GM23248 (cell line): ENCODE data around the gene CYP26B1. TPM values are rescaled to one million over a fixed set of nuclear protein-coding genes. Genes with fewer than 3 reads are reported as not detected.

Experiments used
- DNase-seq: peaks from one replicate; pipeline ENCODE4 v3.0.0-alpha.2; 2015
- H2AFZ ChIP-seq: fragments of 200-600 bp; sonication (generic); 2 replicates; pipeline ENCODE4 v1.6.1; 2016; ENCODE audit warnings: antibody characterized with exemption
- H3F3A ChIP-seq: fragments of 200-600 bp; sonication (generic); 2 replicates; pipeline ENCODE4 v1.6.1; 2016; ENCODE audit warnings: mild to moderate bottlenecking, antibody characterized with exemption, mixed run types; ENCODE audit not compliant: insufficient read depth
- H3K27ac ChIP-seq: fragments of 200-600 bp; sonication (generic); 2 replicates; pipeline ENCODE4 v1.5.1; 2016; ENCODE audit warnings: mild to moderate bottlenecking
- H3K27me3 ChIP-seq: fragments of 200-600 bp; sonication (generic); replicated peaks from 2 replicates; pipeline ENCODE4 v1.6.1; 2016; ENCODE audit warnings: mild to moderate bottlenecking; ENCODE audit not compliant: insufficient read depth
- H3K36me3 ChIP-seq: fragments of 200-600 bp; sonication (generic); 2 replicates; pipeline ENCODE4 v1.6.1; 2016; ENCODE audit warnings: low read depth, mild to moderate bottlenecking
- H3K4me1 ChIP-seq: fragments of 200-600 bp; sonication (generic); 2 replicates; pipeline ENCODE4 v1.6.1; 2016; ENCODE audit warnings: mild to moderate bottlenecking; ENCODE audit not compliant: insufficient read depth
- H3K4me2 ChIP-seq: fragments of 200-600 bp; sonication (generic); one replicate; pipeline ENCODE4 v1.6.1; 2016; ENCODE audit warnings: mild to moderate bottlenecking; ENCODE audit not compliant: unreplicated experiment
- H3K4me3 ChIP-seq: fragments of 200-600 bp; sonication (generic); 2 replicates; pipeline ENCODE4 v1.5.1; 2016; ENCODE audit warnings: mild to moderate bottlenecking
- H3K79me2 ChIP-seq: fragments of 200-600 bp; sonication (generic); 2 replicates; pipeline ENCODE4 v1.6.1; 2016; ENCODE audit warnings: mild to moderate bottlenecking; ENCODE audit not compliant: insufficient read depth
- H3K9ac ChIP-seq: fragments of 200-600 bp; sonication (generic); 2 replicates; pipeline ENCODE4 v1.6.1; 2016; ENCODE audit warnings: mild to moderate bottlenecking
- H3K9me2 ChIP-seq: fragments of 200-600 bp; sonication (generic); 2 replicates; pipeline ENCODE4 v1.6.1; 2016; ENCODE audit warnings: mixed run types, mild to moderate bottlenecking, moderate library complexity; ENCODE audit not compliant: insufficient read depth
- H3K9me3 ChIP-seq: fragments of 200-600 bp; sonication (generic); one replicate; pipeline ENCODE4 v1.6.1; 2017; ENCODE audit warnings: low read depth
- H4K20me1 ChIP-seq: fragments of 200-600 bp; sonication (generic); 2 replicates; pipeline ENCODE4 v1.6.0; 2016; ENCODE audit not compliant: insufficient read depth
- EZH2 ChIP-seq: fragments of 200-600 bp; sonication (generic); IDR thresholded peaks from 2 replicates; pipeline ENCODE4 v1.6.1; 2018; ENCODE audit warnings: antibody characterized with exemption, mild to moderate bottlenecking; ENCODE audit not compliant: insufficient read depth, poor library complexity, severe bottlenecking
- EZH2phosphoT487 ChIP-seq: fragments of 200-600 bp; sonication (generic); IDR thresholded peaks from 2 replicates; pipeline ENCODE4 v1.6.1; 2018; ENCODE audit warnings: antibody characterized with exemption, moderate library complexity, mild to moderate bottlenecking, low read depth; ENCODE audit not compliant: insufficient read depth
- WGBS, 2 experiments: methylation state at CpG; one replicate each; pipeline ENCODE4 v1.1.6; 2015 to 2017; ENCODE audit warnings: low lambda C conversion rate in 2 of 2, low coverage in 1 of 2; ENCODE audit errors: missing lambda C conversion rate in 2 of 2; 5-methylcytosine and 5-hydroxymethylcytosine counted together
- in situ Hi-C: fragments of 300-500 bp; cut with MboI; formaldehyde crosslinking; loops from 2 replicates; pipeline ENCODE4 v1.15.0; 2020
- polyA plus RNA-seq: library from polyadenylated mRNA; unstranded; fragments of >200 nt; fragmentation: Nextera tagmentation; extraction: Ambion mirVana; gene quantifications from 2 replicates; pipeline ENCODE4 v1.2.1, GENCODE V29; 2016
- total RNA-seq: library from RNA; depleted of rRNA; stranded (reverse); fragments of >200 nt; shearing (Covaris generic); gene quantifications from 2 replicates; pipeline ENCODE4 v1.2.3, GENCODE V29; 2014

The CYP26B1 gene
- total and polyA plus RNA-seq, 2 experiments from 2014 or later, result 0.23 to 0.32 TPM

DNA sequence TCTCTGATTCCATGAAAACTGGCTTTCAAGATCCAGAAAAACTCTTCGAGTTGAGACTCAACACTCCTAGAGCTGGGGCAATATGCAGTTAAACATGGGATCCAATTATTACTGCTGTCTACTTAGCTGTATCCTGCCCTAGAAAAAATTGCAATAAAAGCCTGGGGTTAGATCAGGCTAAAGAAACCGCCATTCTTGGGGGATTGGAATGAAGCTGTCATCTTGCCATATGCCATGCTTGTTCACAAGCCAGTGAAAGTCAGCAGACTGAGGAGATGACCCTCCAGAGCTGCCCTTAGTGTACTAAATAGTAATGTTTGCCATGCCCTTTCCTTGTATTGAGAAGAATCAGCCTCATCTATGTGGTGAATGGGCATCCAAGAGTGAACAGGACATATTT, 30.9 kb upstream of the CYP26B1 start:
- Histone ChIP-seq H3K27me3 (no peaks in the 10 kb centered on the region), H3K4me3 (no peak overlapping the region), H3K27ac (no peak overlapping the region), H3F3A (no peaks in the 10 kb centered on the region), H3K9ac (no peak overlapping the region), H2AFZ (no peak overlapping the region), H3K79me2 (no peaks in the 10 kb centered on the region), H3K4me1 (no peaks in the 10 kb centered on the region), H4K20me1 (no peaks in the 10 kb centered on the region), H3K9me3 (no peaks in the 10 kb centered on the region), H3K36me3 (no peaks in the 10 kb centered on the region), H3K9me2 (no peaks in the 10 kb centered on the region), H3K4me2 (no peak overlapping the region)
- in situ Hi-C loops, result loop anchor here (25.0 kb wide), 1 partner anchor 409 kb away; no protein-coding TSS in a partner anchor
- 93 to 100% methylated on average over 2 of the region's 2 CpGs for WGBS, 2 experiments
- no peak for DNase-seq
- TF ChIP-seq EZH2 (no peak), EZH2phosphoT487 (no peak)

DNA sequence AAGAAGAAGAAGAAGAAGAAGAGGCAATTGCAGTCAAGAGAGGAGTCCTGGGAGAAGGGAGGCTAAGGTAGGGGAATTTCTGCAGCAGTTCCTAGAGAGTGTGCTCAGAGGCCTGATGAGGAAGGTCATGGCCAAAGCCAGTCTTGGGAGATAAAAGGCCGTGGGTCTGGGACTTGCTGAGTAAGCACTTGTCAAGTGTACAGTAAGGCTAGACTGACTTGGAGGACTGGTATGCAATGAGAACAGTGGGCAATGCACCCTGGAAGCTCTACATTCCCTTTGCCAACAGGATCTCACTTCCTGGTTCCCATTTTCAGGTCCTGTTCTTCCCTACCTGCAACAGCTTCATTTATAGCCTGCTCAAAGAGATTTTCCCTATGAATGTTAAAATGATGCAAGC, 28.6 kb upstream of the CYP26B1 start:
- Histone ChIP-seq H3K27ac (no peak overlapping the region), H3K9me3 (no peaks in the 10 kb centered on the region), H3K27me3 (no peaks in the 10 kb centered on the region), H4K20me1 (no peaks in the 10 kb centered on the region), H3F3A (no peaks in the 10 kb centered on the region), H3K4me2 (no peak overlapping the region), H2AFZ (no peak overlapping the region), H3K9me2 (peaks cover 4% of the 10 kb centered on the region; the same call in 1 of the 2 replicates), H3K9ac (no peak overlapping the region), H3K4me1 (no peaks in the 10 kb centered on the region), H3K79me2 (no peaks in the 10 kb centered on the region), H3K4me3 (no peak overlapping the region), H3K36me3 (no peaks in the 10 kb centered on the region)
- TF ChIP-seq EZH2phosphoT487 (no peak), EZH2 (no peak)
- no peak for DNase-seq
- in situ Hi-C loops, result loop anchor here (25.0 kb wide), 1 partner anchor 411 kb away; no protein-coding TSS in a partner anchor
- 50 to 74% methylated on average over 1 of the region's 1 CpG for WGBS, 2 experiments

DNA sequence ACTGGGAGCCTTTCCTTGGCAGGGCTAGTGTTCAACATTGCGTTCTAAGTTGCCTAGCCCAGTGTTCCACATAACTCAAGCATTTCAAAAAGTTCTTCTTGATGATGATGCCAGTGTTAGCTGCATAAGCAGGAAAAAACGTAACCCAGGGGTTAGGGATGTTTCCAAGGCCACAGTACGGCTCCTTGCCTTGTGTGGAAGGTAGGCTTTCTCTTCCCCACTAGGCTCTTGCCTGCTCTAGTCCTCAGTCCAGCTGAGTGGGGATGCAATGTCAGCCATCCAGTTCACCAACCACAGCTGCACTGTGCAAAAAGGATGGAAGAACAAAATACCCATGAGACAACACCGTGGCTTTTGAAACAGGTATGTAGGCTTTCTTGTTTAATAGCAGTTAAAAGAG, 28.0 kb upstream of the CYP26B1 start:
- Histone ChIP-seq H3K36me3 (no peaks in the 10 kb centered on the region), H3F3A (no peaks in the 10 kb centered on the region), H3K4me2 (no peak overlapping the region), H3K9ac (no peak overlapping the region), H4K20me1 (no peaks in the 10 kb centered on the region), H2AFZ (no peak overlapping the region), H3K9me3 (no peaks in the 10 kb centered on the region), H3K27me3 (no peaks in the 10 kb centered on the region), H3K4me3 (no peak overlapping the region), H3K27ac (no peak overlapping the region), H3K4me1 (no peaks in the 10 kb centered on the region), H3K9me2 (peaks cover 4% of the 10 kb centered on the region; the same call in 1 of the 2 replicates), H3K79me2 (no peaks in the 10 kb centered on the region)
- DNase-seq, result no peak
- WGBS, 2 experiments, result 93 to 94% methylated on average over 4 of the region's 4 CpGs
- in situ Hi-C loops, result loop anchor here (25.0 kb wide), 1 partner anchor 412 kb away; no protein-coding TSS in a partner anchor
- no peak for TF ChIP-seq EZH2phosphoT487
- TF ChIP-seq EZH2, result no peak

DNA sequence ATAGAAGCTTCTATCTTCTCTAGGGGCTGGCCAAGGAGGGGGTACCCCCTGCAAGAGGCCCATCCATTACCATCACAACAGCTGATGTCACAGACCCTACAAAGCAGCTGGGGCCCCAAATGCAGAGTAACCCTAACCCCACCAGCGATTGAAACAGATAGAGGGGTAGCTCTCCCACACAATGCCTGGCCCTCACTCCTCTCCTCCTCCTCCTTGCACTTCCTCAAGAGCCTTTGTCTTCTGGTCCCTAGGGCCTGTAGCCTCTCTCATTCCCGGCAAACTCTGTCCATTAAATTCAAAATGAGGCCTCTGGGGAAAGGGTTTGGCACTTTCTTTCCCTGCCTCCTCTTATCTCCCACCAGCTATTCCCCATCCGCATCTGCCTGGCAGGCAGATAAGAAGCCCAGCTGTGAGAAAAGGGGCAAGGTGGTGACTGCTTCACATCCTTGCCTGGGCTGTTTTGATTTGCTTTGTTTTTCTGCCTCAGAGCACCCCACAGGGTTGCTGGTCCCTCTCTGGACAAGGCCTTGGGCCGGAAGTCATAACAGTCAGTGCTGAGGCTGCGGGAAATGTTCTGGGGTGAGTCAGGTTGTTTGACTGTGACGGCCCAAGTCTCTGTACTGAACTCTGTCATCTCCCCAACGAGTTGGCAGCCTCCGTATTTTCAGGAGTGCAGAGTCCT, 26.1 kb upstream of the CYP26B1 start:
- TF ChIP-seq EZH2phosphoT487 (no peak), EZH2 (no peak)
- Histone ChIP-seq H3K27me3 (no peaks in the 10 kb centered on the region), H3K9ac (no peak overlapping the region), H3K9me3 (no peaks in the 10 kb centered on the region), H3K4me3 (no peak overlapping the region), H2AFZ (no peak overlapping the region), H3K4me2 (no peak overlapping the region), H3F3A (no peaks in the 10 kb centered on the region), H3K4me1 (no peaks in the 10 kb centered on the region), H3K9me2 (peaks cover 4% of the 10 kb centered on the region; the same call in 1 of the 2 replicates), H4K20me1 (no peaks in the 10 kb centered on the region), H3K79me2 (no peaks in the 10 kb centered on the region), H3K36me3 (no peaks in the 10 kb centered on the region), H3K27ac (no peak overlapping the region)
- no peak for DNase-seq
- WGBS, 2 experiments, result 79 to 83% methylated on average over 8 of the region's 8 CpGs
- in situ Hi-C loops, result no loop called here

DNA sequence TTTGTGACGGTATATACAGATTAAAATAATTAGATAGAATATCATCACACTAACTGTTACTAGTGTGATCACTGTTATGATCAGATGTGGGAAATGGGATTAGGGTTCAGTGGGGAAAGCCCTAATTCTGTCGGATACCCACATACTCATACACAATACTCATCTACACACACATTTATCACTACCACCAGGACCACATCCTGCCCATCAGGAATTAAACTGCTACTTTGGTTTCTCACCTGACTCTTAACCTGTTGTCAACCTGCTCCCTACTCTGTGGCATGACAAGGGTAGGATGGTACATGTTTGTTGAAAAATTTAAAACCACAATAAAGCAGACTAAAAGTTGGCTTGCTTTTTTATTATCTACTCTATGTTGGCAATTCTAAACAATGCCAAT, 24.8 kb upstream of the CYP26B1 start:
- H3K9me3 ChIP-seq, result no peaks in the 10 kb centered on the region

More for the DNA sequence above, 24.8 kb upstream of the CYP26B1 start:
- no peak for TF ChIP-seq EZH2phosphoT487
- no peak for TF ChIP-seq EZH2
- Histone ChIP-seq H3K36me3 (no peaks in the 10 kb centered on the region), H3K27me3 (no peaks in the 10 kb centered on the region), H3K4me1 (no peaks in the 10 kb centered on the region), H3K27ac (no peak overlapping the region), H3K79me2 (no peaks in the 10 kb centered on the region), H3K9me2 (peaks cover 4% of the 10 kb centered on the region; the same call in 1 of the 2 replicates), H3K9ac (no peak overlapping the region), H4K20me1 (no peaks in the 10 kb centered on the region), H3F3A (peaks cover 1% of the 10 kb centered on the region; the same call in 1 of the 2 replicates), H3K4me3 (no peak overlapping the region), H2AFZ (no peak overlapping the region), H3K4me2 (no peak overlapping the region)
- in situ Hi-C loops, result no loop called here
- no peak for DNase-seq
- WGBS, 2 experiments, result 92 to 96% methylated on average over 2 of the region's 2 CpGs
